ENCODE results near the gene PHPT1.

The PHPT1 gene

DNA sequence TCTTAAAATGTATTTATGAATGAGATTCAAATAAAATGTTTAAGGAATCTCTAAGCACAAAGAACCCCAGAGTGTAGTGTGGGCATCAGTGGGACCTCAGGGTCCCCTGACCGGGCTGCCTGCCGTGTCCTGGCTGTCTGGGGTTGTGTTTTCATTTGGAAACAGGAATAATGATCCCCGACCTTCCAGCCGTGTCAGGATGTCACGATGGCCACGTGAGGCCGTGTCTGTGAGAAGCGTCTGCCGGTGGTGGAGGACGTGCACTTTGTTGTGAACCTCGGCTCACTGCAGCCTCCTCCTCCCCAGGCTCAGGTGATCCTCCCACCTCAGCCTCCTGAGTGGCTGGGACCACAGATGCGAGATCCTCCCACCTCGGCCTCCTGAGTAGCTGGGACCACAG lies 41.5 kb downstream of the PHPT1 start:
- no peak for DNase-seq

DNA sequence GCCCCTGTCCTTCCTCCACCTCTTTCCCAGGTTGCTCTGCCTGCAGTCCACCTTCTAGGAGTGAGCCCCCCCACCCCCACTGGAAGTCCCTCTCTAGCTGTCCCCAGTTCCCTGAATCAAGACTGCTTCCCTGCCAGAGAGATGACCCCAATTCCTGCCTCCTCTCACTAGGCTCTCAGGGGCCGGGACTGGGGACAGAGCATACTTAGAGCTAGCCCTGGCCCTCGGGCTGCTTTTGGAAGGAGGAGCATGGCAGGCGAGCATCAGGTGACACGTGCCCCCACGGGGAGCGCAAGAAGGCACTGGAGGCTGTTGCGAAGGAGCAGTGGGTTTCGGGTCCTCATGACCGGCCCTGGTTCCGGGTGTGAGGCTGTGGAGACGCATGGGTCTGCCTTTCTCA lies 46.8 kb downstream of the PHPT1 start:
- no peak for DNase-seq

DNA sequence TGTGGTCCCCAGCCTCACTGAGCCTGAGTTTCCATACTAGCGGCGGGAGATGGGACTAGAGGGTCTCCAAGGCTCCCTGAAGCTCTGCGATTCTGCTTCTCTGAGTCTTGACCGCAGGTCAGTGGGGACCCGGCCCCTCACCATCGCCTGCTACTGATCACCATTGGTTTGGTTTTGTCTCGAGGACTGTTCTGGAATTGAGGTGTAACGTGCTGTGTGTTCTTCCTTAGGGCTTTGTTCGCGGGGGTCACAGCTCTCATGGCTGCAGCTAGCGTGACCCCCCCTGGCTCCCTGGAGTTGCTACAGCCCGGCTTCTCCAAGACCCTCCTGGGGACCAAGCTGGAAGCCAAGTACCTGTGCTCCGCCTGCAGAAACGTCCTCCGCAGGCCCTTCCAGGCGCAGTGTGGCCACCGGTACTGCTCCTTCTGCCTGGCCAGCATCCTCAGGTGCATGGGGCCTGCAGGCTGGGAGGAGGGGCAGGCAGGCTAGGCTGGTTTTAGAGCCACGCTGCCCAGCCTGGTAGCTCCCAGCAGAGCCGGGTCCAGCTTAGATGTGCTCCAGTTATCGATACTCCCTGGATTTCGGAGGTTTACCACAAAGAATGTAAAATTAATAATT lies 49.4 kb downstream of the PHPT1 start:
- DNase-seq: no peak

DNA sequence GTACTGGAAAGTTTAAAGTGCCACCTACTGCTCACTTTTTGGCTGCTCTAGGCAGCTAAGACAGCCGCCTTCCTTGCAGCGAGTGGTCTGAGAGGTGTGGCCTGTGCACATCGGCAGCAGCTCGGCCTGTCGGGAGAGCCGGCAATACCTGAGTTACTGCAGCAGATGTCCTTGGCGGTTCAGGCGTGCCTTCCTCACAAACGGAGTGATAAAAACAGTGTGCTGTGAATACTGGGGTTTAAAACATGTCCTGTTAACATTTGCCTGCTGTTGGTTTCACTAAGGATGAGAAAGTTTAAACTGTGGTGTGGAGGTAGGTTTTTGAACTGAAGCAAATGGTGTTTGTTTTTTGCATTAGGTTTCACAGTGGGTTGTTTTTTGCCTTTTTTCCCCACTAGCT lies 50.0 kb downstream of the PHPT1 start:
- no peak for DNase-seq

DNA sequence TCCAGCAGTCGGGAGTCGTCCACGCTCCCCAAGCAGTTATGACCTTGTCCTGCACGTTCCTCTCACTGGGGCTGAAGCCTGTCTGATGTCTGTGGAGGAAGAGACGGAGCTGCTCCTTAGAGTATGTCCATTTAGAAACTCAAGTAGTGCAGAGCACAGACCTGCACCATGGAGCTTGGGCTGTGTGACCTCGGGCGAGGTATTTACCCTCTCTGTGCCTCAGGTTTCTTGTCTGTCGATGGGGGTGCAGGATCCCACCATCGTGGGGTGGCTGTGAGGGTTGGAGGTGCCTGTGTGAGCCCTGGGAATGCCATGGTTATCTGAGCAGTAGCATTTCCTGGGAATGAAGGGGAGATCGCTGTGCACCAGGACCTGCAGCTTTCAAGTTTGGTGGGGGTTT lies 51.3 kb downstream of the PHPT1 start:
- no peak for DNase-seq

Data from activated CD4-positive, alpha-beta T cell treated with anti-CD3 and anti-CD28 coated beads for 4 hours (primary cell).